GM18867 (cell line): Measurements from ENCODE around the gene MAN2B2.
A peak's percentile ranks its signal among the peaks of the same experiment; 100 is the strongest.

Experiments
- ATAC-seq: cut with Tn5 transposase; IDR thresholded peaks from one replicate; pipeline ENCODE4 v1.9.1; 2021; ENCODE audit warnings: mild to moderate bottlenecking, moderate library complexity; ENCODE audit not compliant: unreplicated experiment

MAN2B2 gene

GRCh38 chr4:6566391-6567190 lies 8.4 kb upstream of the MAN2B2 start:
- ATAC-seq = no peak

- no peak for ATAC-seq
Observed at GRCh38 chr4:6567218-6567617, 7.8 kb upstream of the MAN2B2 start.

- no peak for ATAC-seq
Observed at GRCh38 chr4:6568148-6568547, 6.8 kb upstream of the MAN2B2 start.

- no peak for ATAC-seq
Observed at GRCh38 chr4:6568689-6569332, 6.2 kb upstream of the MAN2B2 start.

- no peak for ATAC-seq
Observed at GRCh38 chr4:6571608-6572007, 3.4 kb upstream of the MAN2B2 start.

GRCh38 chr4:6573551-6573950 lies 1.4 kb upstream of the MAN2B2 start:
- ATAC-seq = no peak

- ATAC-seq = no peak
Observed at GRCh38 chr4:6573986-6574746, 823 bp upstream of the MAN2B2 start.

- no peak for ATAC-seq
Observed at GRCh38 chr4:6575503-6576240, 683 bp downstream of the MAN2B2 start.

GRCh38 chr4:6576512-6576911 lies 1.5 kb downstream of the MAN2B2 start:
- no peak for ATAC-seq

GRCh38 chr4:6576932-6577331 lies 1.9 kb downstream of the MAN2B2 start:
- no peak for ATAC-seq

- no peak for ATAC-seq
Observed at GRCh38 chr4:6577409-6577808, 2.4 kb downstream of the MAN2B2 start.

GRCh38 chr4:6578221-6578620 lies 3.2 kb downstream of the MAN2B2 start:
- no peak for ATAC-seq

- ATAC-seq = no peak
Observed at GRCh38 chr4:6580353-6580752, 5.4 kb downstream of the MAN2B2 start.

GRCh38 chr4:6581566-6582121 lies 6.7 kb downstream of the MAN2B2 start:
- no peak for ATAC-seq

- ATAC-seq = no peak
Observed at GRCh38 chr4:6582889-6583490, 8.0 kb downstream of the MAN2B2 start.

- ATAC-seq = no peak
Observed at GRCh38 chr4:6584865-6585264, 9.9 kb downstream of the MAN2B2 start.

GRCh38 chr4:6586715-6587325 lies 11.8 kb downstream of the MAN2B2 start:
- no peak for ATAC-seq

GRCh38 chr4:6589444-6589843 lies 14.5 kb downstream of the MAN2B2 start:
- no peak for ATAC-seq

- peak; percentile 71 for ATAC-seq
Observed at GRCh38 chr4:6591313-6591712, 16.3 kb downstream of the MAN2B2 start.

- no peak for ATAC-seq
Observed at GRCh38 chr4:6591781-6592180, 16.8 kb downstream of the MAN2B2 start.
